ENCODE data around the gene CHD9. TPM values are rescaled to one million over a fixed set of nuclear protein-coding genes. Genes with fewer than 3 reads are reported as not detected.

CHD9 gene
- total RNA-seq, 4 donors from 2014 or later, result 46.9 to 174 (median 133) TPM

DNA sequence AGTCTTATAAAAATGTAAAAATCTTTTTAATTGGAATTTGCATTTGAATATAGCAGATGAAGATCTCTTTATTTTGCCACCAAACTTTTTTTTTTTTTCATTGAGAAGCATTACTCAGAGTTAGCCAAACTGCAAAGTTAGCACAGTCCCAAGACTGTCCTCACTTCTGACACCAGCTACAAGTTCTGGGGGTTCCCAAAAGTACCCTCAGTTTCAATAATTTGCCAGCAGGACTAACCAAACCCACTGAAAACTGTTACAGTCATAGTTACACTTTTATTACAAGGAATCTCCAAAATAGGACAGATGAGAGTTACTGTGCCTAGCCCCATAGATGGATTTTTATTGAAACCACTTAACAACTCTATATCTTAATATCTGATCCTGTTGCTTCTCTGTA lies 144.1 kb downstream of the CHD9 start:
- no peak for DNase-seq
- TF ChIP-seq, protein P1, sequence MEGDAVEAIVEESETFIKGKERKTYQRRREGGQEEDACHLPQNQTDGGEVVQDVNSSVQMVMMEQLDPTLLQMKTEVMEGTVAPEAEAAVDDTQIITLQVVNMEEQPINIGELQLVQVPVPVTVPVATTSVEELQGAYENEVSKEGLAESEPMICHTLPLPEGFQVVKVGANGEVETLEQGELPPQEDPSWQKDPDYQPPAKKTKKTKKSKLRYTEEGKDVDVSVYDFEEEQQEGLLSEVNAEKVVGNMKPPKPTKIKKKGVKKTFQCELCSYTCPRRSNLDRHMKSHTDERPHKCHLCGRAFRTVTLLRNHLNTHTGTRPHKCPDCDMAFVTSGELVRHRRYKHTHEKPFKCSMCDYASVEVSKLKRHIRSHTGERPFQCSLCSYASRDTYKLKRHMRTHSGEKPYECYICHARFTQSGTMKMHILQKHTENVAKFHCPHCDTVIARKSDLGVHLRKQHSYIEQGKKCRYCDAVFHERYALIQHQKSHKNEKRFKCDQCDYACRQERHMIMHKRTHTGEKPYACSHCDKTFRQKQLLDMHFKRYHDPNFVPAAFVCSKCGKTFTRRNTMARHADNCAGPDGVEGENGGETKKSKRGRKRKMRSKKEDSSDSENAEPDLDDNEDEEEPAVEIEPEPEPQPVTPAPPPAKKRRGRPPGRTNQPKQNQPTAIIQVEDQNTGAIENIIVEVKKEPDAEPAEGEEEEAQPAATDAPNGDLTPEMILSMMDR (IDR thresholded peaks at IDR 0.05), result no peak
- TF ChIP-seq POLR2A (IDR thresholded peaks at IDR 0.05), result no peak
- no peaks in the 10 kb centered on the region for H3K36me3 ChIP-seq

DNA sequence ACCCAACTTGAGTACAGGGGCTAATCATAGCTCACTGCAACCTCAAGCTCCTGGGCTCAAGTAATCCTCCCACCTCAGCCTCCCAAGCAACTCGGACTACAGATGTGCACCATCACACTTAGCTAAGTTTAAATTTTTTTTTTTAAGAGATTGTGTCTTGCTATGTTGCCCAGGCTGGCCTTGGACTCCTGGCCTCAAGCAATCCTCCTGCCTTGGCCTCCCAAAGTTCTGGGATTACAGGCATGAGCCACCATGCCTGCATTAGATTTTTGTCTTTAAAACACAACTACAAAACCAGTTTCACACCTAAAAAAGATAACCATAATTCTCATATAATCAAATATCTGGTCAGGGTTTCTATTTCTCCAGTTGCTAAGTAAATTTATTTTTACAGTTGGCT lies 147.1 kb downstream of the CHD9 start:
- no peaks in the 10 kb centered on the region for H3K27me3 ChIP-seq
- intact Hi-C loops (cut with DNase I; ENCODE audit: low total_unique reads), result no loop called here
- TF ChIP-seq, protein P1 (IDR thresholded peaks at IDR 0.05), result no peak
- no peak for TF ChIP-seq POLR2A (IDR thresholded peaks at IDR 0.05)
- no peak overlapping the region for H3K4me3 ChIP-seq
- no peaks in the 10 kb centered on the region for H3K9me3 ChIP-seq
- no peaks in the 10 kb centered on the region for H3K36me3 ChIP-seq
- no peak for DNase-seq
- no peak overlapping the region for H3K27ac ChIP-seq
- H3K4me1 ChIP-seq, result no peaks in the 10 kb centered on the region

More for the DNA sequence above, 144.1 kb downstream of the CHD9 start:
- H3K27ac ChIP-seq, result no peak overlapping the region
- no peaks in the 10 kb centered on the region for H3K4me1 ChIP-seq
- H3K4me3 ChIP-seq, result no peak overlapping the region
- intact Hi-C loops (cut with DNase I; ENCODE audit: low total_unique reads), result no loop called here
- no peaks in the 10 kb centered on the region for H3K9me3 ChIP-seq
- no peaks in the 10 kb centered on the region for H3K27me3 ChIP-seq

DNA sequence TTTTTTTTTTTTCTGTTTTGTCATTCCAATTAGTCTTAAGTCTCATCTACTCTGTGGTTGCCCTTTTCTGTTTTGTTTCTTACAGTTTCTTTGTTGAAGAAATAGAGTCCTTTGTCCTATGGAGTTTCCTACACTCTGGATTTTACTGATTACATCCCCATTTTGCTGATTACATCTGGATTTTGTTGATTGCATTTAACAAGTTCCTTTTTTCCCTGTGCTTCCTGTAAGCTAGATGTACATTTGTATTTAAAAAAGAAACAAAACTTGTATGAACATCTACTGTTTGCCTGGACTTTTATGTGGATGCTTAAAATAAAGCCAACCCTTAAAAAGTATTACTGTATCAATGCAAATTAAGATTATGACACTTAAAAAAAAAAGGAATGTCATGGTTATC lies 147.6 kb downstream of the CHD9 start:
- H3K36me3 ChIP-seq, result no peaks in the 10 kb centered on the region
- no peak for TF ChIP-seq POLR2A (IDR thresholded peaks at IDR 0.05)
- TF ChIP-seq, protein P1 (IDR thresholded peaks at IDR 0.05), result no peak
- no peak for DNase-seq
- H3K27ac ChIP-seq, result no peak overlapping the region
- H3K4me3 ChIP-seq, result no peak overlapping the region
- H3K27me3 ChIP-seq, result no peaks in the 10 kb centered on the region
- no peaks in the 10 kb centered on the region for H3K4me1 ChIP-seq
- intact Hi-C loops (cut with DNase I; ENCODE audit: low total_unique reads), result no loop called here
- no peaks in the 10 kb centered on the region for H3K9me3 ChIP-seq

DNA sequence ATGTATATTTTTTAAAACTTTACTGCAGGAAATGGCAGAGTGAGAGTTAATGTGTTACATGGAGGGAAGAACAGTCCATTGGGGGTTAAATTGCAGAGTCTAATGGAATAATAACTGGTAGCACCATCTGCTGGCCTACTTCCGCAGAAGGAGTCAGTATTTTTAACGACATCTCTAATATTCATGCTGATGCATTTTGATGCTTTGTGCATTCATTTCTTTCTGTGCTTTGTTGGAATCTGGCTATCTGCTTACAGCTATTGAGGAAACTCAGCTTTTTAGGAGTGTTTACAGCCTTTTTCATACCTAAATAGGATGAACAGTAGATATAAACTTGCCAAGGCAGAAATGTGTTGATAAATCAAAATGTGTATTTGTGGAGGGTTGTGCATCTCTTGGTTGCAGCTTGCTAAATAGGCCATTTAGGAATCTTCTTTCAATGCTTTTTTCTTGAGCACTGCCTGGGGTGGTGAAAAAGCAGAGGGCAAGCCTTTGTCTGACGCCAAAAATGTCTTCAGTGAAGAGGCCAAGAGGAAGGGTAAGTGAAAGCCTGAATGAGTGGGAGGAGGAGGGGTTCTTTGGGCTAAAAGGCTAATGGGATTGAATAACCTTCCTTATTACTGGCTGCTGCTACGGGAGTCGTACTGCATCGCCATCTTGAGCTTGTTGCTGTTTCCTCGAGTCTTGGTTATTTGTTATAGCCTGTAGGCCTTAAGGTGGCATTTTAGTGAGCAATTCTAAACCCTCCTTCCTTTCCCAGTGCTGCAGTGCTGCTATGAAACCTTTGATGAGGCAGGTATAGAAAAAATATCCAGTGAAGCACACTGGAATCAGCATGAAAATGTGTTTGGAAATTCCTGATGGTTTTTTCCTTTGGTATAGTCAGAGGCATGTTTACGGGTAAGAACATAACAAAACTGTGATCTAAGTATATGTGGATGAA lies 153.3 kb downstream of the CHD9 start:
- peak in 1 of 2 donors; percentile 1 for TF ChIP-seq POLR2A (IDR thresholded peaks at IDR 0.05)
- TF ChIP-seq, protein P1 (IDR thresholded peaks at IDR 0.05), result peak; percentile 37 to 61 (median 52)
- H3K27me3 ChIP-seq, result no peaks in the 10 kb centered on the region
- intact Hi-C loops (cut with DNase I; ENCODE audit: low total_unique reads), result loop anchor here (5.0 kb wide), 1 partner anchor 156 kb away; the partner anchor contains the start of genes CHD9 and CHD9NB
- H3K4me3 ChIP-seq, result peak overlapping the region; percentile 23 to 44
- H3K36me3 ChIP-seq, result no peaks in the 10 kb centered on the region
- peak in 1 of 2 donors; percentile 41 for DNase-seq
- H3K27ac ChIP-seq, result peak overlapping the region; percentile 82 to 88
- peaks cover 0 to 9% of the 10 kb centered on the region in 2 donors for H3K4me1 ChIP-seq
- no peaks in the 10 kb centered on the region for H3K9me3 ChIP-seq

DNA sequence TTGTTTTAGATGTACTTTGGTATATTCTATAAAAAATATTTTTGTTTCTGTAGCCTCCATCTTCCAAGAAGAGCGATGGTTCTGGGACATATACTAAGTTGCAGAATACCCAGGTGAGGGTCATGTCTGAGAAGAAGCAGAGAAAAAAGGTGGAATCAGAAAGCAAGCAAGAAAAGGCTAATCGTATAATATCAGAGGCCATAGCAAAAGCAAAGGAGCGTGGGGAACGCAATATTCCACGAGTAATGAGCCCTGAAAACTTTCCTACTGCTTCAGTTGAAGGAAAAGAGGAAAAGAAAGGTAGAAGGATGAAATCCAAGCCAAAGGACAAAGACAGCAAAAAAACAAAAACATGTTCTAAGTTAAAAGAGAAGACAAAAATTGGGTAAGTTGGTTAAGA lies 154.6 kb downstream of the CHD9 start:
- peaks cover 0 to 9% of the 10 kb centered on the region in 2 donors for H3K4me1 ChIP-seq
- TF ChIP-seq, protein P1 (IDR thresholded peaks at IDR 0.05), result no peak
- no peak for TF ChIP-seq POLR2A (IDR thresholded peaks at IDR 0.05)
- no peaks in the 10 kb centered on the region for H3K9me3 ChIP-seq
- no peaks in the 10 kb centered on the region for H3K27me3 ChIP-seq
- H3K4me3 ChIP-seq, result peak overlapping the region; percentile 18 to 44
- intact Hi-C loops (cut with DNase I; ENCODE audit: low total_unique reads), result loop anchor here (5.0 kb wide), 1 partner anchor 157 kb away; the partner anchor contains the start of genes CHD9 and CHD9NB
- H3K27ac ChIP-seq, result peak overlapping the region; percentile 47 to 88
- DNase-seq, result no peak
- H3K36me3 ChIP-seq, result no peaks in the 10 kb centered on the region
